Activated CD8-positive, alpha-beta memory T cell treated with anti-CD3 and anti-CD28 coated beads for 1 hour (primary cell): ENCODE measurements around the gene COL4A2.
A peak's percentile ranks its signal among the peaks of the same experiment; 100 is the strongest.

Experiments used
- DNase-seq, 2 donors: peaks; one replicate each; pipeline ENCODE4 v3.0.0-alpha.2; 2020; ENCODE audit warnings: low read depth in 1 of 2; ENCODE audit errors: extremely low read depth in 1 of 2

The COL4A2 gene

DNA sequence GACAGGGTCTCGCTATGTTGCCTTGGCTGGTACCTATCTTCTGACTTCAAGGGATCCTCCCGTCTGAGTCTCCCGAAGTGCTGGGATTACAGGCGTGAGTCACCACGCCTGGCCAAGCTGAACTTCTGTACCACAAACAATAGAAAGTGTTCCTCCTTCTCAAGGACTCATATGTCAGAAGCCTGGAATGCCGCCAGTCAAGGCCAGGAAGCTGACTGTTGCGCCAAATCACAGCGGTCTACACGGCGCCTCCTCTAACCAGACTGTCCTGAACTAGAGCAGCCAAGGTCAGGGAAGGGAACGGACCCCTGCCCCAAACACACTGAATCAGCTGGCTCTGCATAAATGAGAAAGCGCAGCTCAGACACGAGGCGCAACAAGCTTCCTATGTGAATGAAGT, 239.8 kb downstream of the COL4A2 start:
- DNase-seq, result no peak

DNA sequence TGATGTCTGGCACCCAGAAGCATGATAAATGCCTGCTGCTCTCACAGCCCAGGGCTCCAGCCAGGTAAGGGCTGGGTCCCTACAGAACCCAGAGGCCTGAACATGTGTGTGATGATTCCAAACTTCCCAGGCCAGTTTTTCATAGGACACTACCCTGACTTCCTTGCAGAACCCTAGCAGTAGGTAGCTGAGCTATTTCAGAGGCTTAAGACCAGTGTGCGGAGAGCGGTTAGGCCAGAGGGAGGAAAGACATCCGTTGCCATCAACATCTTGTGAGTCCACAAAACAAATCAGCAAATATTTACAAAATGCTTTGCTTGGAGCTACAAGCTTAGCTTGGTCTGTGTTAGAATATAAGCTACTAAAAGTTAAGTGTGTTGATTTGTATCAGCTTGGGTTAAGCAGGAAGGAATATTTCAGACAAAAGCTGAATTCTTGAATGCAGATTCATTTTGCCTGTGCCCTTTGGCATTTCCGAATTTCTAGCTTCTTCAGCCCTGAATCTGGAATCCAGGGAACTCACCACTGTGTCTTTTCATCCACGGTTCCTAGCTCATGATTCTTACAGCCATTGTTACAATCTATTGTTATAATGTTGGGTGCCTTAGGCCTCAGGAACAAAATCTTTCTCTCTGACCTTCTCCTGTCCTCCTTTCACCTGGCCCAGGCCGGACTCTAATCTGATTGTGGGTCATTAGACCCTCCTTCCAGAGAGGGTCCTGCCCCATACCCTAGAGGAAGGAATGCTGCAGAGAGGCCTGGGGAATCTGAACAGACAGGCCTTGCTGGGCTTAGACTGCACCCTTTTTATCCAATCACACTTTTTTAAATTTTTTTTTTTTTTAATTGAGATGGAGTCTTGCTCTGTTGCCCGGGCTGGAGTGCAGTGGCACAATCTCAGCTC, 242.1 kb downstream of the COL4A2 start:
- no peak for DNase-seq

DNA sequence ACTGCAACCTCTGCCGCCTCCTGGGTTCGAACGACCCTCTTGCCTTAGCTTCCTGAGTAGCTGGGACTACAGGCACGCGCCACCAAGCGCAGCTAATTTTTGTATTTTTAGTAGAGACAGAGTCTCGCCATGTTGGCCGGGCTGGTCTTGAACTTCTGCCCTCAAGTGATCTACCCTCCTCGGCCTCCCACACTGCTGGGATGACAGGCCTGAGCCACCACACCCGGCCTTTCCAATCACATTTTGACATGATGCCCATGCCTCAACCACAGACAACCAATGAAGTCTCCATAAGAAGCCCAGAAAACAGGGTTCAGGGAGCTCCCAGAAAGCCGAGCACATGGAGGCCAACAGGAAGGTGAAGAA, 242.7 kb downstream of the COL4A2 start:
- DNase-seq, result no peak

DNA sequence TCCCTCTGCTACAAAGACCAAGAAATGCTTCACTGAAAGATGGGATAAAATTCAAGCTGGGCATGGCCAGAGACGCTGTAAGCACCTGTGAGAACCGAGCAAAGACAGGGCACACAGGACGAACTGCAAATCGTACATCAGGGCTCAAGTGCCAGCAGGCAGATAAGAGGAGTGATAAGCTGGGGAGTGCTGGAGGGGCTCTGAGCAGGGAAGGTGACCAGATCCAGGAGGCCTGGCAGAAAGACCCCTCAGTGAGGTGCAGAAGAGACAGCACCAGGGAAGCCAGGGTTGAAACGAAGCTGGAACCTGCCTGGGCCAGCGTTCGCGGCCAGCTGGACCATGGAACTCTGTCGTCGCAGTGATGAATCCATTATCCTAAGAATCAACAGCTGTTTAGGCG, 244.2 kb downstream of the COL4A2 start:
- no peak for DNase-seq

DNA sequence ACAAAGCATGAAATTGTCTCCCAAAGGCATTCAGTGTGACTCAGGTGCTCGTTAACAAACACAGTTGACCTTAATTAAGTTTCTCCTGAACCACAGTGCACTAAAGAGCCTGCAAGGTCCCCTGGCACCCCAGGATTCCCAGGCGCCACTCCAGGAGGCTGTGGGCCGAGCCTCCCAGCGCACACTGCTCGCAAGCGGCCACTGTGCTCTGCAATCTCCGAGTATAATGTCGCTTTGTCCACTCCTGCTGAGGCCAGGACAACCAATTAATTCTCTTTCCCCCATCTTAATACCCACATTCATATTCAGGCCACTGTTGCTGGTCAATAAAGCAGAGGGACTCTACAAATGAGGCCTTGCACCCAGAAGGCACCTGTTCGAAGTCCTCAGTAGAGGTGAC, 245.7 kb downstream of the COL4A2 start:
- DNase-seq, result no peak

DNA sequence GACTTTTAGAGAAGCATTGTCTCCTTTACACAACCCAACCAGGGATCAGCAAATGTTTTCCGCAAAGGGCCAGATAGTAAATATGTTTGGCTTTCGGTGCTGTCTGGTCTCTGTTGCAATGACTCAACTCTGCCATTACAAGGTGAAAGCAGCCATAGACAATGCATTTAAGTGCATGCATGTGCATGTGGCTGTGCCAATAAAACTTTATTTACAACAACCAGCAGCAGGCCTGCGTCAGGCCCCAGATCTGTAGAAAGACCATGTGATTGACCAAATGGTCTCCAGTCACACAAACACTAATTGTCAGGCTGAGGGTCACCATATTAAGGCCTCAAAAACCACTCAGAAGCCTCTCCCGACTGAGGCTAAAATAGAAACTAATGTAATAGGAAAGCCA, 246.3 kb downstream of the COL4A2 start:
- DNase-seq, result no peak

DNA sequence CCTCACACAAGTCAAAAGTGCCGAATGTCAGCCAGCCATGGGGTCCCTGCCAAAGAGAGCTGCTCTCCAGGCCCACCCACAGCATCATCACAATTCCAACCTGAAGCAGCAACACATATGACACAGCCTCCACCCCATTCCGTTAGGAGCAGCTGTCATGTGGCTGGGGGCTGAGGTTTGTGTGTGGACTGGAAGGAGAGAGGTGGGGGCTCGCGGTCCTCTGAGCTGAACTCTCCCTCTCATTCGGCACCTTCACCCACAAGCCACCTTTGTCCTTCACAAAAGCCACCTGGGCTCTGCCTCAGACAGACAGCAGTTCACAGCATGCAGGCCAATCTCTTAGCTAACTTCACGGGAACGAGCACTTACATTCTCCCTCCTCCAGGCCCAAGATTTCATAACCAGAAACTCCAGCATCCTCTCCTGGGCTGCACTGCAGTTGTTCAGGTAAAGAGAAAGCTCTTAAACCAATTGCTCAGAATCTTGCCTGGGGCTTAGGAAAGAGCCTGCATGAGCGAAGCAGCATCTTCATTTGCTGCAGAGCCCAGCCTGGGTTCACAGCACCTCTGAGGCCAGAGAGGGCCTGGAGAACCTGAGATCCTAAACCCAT, 247.2 kb downstream of the COL4A2 start:
- DNase-seq, result no peak

DNA sequence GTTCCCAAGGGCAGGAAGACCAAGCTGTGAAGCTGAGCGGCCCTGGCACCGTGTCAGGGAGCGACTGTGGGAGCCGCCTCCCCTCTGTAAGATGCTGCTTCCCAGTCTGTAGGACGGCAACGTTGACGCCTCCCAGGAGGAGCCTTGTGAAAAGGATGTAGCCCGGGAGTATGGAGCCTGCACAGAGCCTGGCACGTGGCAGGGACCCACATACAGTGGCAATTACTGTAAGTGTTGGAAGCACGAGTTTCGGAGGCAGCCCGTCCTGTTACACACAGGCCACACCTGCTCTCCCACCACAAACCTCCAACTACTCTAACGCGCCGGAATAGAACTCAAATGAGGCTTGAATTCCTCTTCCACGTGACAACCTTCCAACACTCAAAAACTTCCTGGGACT, 247.9 kb downstream of the COL4A2 start:
- DNase-seq, result no peak

DNA sequence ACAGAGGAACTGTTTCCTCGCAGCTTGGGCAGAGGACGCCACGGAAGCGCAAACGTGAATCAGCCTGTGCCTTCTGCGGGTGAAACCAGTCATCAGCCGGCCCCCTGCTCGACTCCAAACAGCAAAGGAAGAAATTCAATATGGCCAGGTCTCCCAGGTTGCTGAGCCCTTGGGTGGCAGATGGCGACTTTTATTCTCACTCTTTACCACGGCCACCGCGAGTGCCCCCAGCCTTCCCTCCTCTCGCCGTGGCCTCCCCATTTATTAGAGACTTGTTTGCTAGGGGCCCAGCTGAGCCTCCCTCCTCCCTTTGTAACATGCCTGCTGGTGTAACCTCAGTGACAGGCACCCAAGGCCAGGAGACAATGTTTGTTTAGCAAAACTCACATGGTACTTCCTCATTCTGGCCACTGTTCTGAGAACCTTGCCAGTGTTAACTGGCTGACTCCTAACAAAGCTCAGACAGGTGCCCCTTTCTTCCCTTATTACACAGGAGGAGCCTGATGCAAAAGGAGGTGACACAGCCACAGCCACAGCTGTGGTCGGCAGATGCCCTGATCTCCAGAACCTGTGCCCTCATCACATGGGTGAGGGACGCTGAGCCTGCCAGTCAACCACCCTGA, 248.6 kb downstream of the COL4A2 start:
- no peak for DNase-seq

DNA sequence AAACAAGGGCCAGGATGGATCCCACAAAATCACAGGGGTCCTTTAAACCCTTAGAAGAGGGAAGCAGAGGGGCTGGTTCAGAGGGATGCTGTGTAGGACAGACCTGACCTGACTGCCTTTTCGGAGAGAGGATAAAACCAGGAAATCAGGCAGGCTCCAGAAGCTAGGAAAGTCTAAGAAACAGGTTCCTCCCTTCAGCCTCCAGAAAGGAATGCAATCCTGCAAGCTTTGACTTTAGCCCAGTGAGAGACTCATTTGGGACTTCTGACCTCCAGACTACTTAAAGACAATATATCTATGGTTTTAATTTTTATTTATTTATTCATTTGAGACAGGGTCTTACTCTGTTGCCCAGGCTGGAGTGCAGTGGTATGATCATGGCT, 249.1 kb downstream of the COL4A2 start:
- no peak for DNase-seq

DNA sequence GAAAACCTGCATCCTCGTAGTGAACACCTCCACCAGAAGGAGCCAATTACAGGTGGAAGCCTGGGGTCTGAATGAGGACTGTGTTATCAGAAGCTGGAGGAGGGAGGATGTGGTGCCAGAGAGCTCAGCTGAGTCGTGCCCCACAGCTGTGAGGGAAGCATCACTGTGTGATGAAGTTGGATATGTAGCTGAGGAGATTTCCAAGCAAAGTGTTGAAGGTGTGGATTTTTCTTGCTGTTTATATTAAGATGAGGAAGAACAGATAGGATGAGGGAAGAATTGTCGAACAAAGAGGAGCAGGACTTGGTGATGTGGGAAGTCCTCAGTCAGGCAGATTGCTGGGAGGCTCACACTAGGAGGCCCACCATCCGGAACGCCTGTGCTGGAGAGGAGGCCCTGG, 250.0 kb downstream of the COL4A2 start:
- no peak for DNase-seq

DNA sequence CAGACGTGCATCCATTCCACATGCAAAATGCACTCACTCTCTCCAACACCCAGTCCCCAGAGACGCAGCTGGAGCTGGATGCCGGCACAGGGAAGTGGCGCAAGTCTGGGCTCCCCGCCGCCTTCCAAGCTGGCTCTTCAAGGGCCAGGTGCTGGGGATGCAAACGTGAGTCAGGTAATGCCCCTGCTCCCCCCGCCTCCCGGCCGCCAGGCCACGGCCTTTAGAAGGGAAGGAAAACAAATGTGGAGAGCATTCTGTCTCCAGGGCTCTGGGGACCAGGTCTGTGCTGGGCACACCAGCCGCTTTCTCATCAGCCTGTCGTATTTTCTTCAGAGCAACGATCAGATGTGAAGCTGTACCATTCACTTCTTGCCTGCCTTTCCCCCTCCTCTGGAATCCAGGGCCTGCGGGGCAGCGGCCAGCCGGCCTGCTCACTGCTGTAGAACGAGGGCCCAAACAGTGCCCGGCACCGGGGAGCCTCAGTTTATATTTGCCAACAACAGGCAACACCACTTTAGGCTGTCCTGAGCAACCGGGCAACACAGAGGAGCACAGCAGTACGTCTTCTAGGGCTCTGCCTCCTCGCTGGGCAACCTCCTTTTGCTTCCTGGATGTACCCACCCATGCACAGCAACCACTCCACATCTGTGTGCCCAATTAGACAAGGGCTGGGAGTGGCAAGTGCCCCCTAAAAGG, 250.7 kb downstream of the COL4A2 start:
- DNase-seq, result no peak

DNA sequence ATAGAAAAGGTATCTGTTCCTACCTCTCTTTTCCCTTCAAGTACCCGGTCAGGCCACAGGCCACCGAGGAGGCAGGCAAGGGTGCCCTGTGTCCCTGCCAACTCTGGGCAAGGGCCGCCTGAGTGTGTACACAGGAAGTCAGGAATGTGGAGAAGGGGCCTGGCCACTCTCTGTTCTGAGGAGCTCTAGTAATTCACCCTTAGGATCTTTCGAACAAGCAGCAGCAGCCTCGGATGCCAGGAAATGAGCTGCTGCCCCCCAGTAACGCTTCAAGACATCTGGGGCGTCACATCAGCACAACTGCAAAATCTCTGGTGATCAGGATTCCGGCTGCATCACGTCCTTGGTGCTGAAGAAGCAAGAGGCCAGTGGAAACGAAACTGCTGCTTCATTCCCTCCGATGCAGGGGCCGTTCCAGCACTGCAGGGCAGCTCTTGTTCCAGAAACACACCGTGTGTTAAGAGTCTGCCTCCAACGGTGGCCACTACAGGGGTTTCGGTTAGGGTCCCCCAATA, 252.4 kb downstream of the COL4A2 start:
- no peak for DNase-seq

DNA sequence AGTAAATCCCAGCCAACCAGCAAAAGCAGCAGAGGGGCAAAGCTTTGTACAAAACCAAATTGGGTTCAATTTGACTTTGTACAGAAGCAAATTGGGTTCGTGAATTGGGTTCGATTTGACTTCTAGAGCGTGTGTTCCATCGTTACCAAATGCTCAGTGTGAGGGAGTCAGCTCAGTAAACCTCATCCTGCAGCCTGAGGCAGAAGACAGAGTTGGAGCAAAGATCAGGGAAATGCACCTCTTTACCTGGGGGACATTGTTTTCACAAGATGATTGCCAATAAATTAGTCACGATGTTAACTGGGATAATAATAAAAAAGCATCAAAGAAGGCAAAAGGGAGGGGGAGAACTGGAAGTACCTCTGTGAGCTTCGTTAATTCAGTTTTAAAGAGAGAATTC, 252.9 kb downstream of the COL4A2 start:
- no peak for DNase-seq

DNA sequence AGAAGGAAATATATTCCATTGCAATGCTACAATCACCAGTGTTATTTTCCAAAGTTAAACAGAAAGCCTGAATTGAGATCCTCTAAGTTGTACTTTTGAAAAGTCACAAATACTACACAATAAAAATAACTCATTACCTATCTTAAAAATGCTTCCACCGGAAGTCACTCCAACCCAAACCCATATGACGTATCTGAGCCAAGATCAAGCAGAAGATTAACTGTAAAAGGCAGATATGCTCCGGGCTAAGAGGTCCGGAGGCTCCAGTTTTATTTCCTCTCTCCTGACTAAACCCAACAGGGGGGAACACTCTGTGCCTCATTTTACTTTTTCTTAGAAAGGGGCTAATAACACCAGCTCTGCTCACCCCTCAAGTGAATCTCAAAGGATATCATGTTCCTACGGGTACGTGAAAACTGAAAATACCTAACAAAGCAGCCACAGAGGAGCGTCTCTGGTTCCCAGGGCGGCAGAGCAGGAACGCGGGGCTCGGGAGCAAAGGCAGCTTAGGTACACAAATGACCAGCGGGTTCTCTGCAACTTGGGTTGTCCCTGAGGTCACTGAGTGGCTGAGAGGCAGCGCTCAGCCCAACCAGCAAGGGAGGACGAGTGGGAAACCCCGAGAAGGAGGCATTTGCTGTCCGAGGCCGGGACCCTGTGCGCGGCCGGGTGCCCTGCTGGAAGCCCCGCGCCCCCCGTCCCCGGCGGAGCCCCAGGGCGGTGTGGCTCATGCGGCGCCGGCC, 253.7 kb downstream of the COL4A2 start:
- no peak for DNase-seq

DNA sequence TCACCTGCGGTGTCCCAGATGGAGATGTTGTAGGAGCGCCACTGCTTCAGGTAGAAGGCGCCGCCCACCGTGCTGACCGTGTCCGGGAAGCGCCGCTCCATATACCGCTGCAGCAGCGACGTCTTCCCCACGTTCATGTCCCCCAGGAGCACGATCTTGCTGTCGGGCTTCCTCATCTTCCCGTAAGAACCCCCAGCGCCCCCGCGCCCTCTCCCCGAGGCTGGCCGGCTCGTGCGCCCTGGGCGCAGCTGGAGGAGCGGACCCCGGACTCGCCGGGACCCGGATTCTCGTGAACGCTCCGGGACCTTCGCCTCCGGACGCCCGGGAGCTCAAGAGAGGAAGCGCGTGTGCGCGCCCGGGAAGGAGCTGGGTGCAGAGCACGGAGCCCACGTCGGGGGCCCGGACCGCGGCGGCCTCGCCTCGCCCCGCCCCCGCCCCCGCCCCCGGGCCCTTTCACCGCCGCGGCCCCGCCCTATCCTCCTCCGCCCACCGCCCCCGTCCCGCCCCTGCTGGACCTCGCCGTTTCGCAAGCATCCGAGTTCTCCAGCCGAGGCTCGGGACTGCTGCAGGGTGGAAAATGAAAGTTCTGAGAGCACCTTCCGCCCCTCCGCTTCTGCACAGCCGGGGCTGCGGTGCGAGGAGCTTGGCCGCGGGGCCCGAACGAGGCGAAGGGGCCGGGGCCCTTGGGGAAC, 254.4 kb downstream of the COL4A2 start, which contains the start of gene RAB20:
Gene RAB20 (minus strand): TSS at position 379 of the 692 bp plus-strand sequence. CDS start 203 bp downstream, at position 176.
- peak; percentile 4 to 44 for DNase-seq

DNA sequence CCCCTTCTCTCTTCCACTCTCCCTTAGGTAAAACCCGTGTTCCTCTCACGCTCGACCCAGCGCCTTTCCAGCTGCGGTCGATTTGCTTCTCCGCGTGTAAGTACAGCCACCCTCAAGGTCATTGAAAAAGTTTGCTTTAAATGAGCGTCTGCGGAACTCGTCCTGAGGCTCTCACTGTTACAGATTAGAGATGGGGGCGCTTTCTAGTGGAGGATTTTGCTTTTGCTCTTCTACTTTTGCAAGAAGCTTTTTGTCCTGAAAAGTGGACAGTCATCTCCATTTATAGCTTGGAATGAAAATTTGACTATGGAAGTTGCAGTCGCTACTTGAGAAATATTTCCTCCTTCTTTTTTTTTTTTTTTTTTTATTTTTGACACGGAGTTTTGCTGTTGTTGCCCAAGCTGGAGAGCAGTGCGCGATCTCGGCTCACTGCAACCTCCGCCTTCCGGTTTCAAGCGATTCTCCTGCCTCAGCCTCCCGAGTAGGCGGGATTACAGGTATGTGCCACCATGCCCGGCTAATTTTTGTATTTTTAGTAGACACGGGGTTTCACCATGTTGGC, 255.0 kb downstream of the COL4A2 start:
- no peak for DNase-seq
